ENCODE data around the gene CBFA2T3.

CBFA2T3 gene

DNA sequence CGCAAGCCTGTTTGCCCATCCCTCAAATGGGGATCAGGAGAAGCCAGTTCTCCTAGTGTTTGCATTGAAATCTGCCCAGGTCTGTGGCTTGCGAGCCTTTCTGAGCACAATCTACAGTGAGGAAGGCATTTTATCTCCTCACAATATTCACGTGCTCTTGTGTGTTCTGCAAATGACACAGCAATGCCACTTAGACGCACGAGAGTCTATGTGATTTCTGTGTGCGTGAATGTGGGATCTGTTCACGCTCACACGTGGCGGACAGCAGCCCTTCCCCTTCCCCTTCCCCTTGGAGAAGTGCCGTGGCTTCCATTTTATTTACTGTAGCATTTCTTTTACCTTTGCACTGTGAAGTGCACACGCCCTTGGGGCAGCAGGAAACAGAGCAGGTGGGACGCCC, 17.7 kb upstream of the CBFA2T3 start:
- Histone ChIP-seq H3K36me3 (ENCODE audit: insufficient read depth, low read length) (no peaks in the 10 kb centered on the region), H3K4me1 (ENCODE audit: insufficient read depth, low read length) (no peaks in the 10 kb centered on the region), H3K9me3 (ENCODE audit: control insufficient read depth, insufficient read depth, low read length) (no peaks in the 10 kb centered on the region), H3K9ac (ENCODE audit: low read depth, low read length) (no peak overlapping the region)

DNA sequence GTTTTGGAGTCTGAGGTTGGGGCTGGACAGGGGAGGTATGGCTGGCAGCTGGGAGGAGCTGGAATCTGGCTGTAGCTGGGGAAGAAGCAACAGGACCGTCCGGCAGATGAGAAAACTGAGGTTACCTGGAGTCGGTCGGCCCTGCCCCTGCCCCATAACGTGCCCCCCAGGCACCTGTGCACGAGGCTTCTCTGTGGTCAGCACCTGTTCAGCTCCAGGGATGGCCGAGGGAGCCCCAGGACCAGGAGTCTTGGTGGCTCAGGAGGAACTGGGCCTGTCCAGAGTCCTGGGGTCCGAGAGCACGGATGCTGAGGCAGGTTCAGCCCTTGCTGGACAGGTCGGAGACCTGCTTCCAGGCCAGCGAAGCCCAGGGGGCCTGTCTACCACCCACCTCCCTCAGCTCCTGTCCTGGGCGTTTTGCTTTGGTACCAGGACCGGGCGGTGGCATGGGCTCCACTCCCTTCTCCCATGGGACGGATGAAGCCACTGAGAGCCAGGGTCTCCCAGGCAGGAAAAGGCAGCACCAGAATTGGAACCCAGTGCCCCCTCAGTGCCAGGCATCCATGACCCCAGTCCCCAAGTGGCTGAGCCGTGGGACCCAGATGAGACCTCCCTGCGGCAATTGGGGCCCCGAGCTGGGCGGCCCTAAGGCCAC, 17.1 kb upstream of the CBFA2T3 start:
- no peak overlapping the region for H3K9ac ChIP-seq (ENCODE audit: low read depth, low read length)

DNA sequence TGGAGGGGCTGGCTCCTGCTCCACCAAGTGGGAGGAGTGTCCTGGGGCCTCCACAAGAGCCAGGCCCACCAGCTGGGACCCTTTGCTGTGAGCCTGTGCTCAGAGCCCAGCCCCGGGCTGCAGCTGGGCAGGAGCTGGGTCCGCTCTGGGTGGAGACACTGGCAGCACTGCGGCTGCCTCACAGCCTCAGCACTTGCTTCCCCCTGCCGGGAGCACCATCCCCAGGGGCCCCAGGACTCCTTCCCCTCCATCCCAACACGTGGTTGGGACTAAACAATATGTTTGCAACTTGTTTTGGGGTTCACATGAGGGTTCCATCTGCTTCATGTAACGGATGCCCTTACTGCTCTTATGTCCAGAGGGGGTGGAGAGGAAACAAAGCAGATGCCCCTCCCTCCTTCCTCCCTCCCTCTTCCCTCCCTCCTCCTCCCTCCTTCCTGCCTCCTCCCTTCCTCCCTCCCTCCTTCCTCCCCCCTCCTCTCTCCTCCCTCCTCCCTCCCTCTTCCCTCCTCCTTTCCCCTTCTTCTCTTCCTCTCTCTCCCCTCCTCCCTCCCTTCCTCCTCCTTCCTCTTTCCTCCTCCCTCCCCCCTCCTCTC, 16.3 kb upstream of the CBFA2T3 start:
- Histone ChIP-seq H3K9me3 (ENCODE audit: control insufficient read depth, insufficient read depth, low read length) (no peaks in the 10 kb centered on the region), H3K36me3 (ENCODE audit: insufficient read depth, low read length) (no peaks in the 10 kb centered on the region), H3K4me1 (ENCODE audit: insufficient read depth, low read length) (no peaks in the 10 kb centered on the region), H3K9ac (ENCODE audit: low read depth, low read length) (no peak overlapping the region)

More for the DNA sequence above, 17.1 kb upstream of the CBFA2T3 start:
- Histone ChIP-seq H3K4me1 (ENCODE audit: insufficient read depth, low read length) (no peaks in the 10 kb centered on the region), H3K9me3 (ENCODE audit: control insufficient read depth, insufficient read depth, low read length) (no peaks in the 10 kb centered on the region), H3K36me3 (ENCODE audit: insufficient read depth, low read length) (no peaks in the 10 kb centered on the region)

DNA sequence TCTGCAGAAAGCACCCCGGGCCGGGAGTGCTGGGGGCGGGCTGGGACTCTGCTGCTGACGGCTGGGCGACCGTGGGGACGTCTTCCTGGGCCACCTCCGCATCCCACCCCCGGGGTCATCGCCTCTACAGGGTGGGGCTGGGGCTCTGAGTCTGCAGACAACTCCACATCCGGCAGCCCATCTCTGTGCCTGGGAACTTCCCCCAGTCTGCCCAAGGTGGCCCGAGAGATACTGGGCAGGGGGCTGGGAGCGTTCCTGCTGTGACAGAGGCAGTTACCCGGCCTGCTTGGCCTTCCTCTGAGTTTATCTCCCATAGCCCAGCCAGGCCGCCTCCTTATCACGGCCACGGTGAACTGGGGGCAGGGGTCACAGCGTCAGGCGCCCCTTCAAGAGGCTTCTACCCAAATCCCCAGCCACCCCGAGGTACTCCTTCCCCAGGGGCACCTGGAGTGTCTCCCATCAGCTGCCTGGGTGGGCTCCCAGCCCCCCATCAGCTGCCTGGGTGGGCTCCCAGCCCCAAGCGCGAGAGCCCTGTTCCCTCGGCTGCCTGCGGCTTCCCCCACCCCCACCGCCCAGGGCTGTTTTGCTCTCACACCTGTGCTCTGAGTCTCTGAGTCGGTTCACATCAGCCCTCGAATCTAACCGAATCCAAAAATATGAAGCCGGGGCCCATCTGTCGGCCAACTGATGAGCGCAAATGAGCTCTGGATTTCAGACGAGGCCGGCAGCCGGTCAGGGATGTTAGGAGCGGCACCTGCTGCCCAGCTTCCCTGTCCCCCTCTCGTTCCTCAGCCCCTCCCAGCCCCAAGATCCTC, 15.6 kb upstream of the CBFA2T3 start:
- H3K36me3 ChIP-seq (ENCODE audit: insufficient read depth, low read length): no peaks in the 10 kb centered on the region
- H3K4me1 ChIP-seq (ENCODE audit: insufficient read depth, low read length): no peaks in the 10 kb centered on the region
- H3K9me3 ChIP-seq (ENCODE audit: control insufficient read depth, insufficient read depth, low read length): no peaks in the 10 kb centered on the region
- no peak overlapping the region for H3K9ac ChIP-seq (ENCODE audit: low read depth, low read length)

DNA sequence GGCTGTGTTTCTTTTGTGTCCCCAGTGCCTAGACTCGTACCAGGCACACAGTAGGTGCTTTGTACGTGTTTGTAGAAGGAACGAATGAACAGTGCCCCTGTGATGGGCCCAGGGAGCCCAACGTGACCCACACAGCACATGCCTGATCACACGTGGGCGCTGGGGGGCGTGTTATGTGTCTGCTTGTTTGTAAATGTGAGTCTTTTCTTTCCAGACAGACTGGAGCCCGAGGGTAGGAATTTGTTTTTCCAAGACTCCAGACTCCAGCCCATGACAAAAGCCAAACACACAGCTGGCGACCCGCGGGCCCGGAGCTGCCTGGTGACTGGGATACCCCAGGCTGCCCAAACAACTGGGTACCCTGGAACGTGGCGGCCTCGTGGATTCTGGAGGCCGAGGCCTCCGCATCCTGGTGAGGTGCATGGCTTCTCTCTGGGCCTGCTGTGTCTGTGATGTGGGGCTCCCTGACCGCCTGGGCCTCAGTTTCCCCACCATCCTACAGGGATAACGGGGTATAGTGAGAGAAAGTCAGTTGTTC, 14.9 kb upstream of the CBFA2T3 start:
- H3K9ac ChIP-seq (ENCODE audit: low read depth, low read length): no peak overlapping the region
- H3K36me3 ChIP-seq (ENCODE audit: insufficient read depth, low read length): no peaks in the 10 kb centered on the region
- no peaks in the 10 kb centered on the region for H3K9me3 ChIP-seq (ENCODE audit: control insufficient read depth, insufficient read depth, low read length)
- no peaks in the 10 kb centered on the region for H3K4me1 ChIP-seq (ENCODE audit: insufficient read depth, low read length)

DNA sequence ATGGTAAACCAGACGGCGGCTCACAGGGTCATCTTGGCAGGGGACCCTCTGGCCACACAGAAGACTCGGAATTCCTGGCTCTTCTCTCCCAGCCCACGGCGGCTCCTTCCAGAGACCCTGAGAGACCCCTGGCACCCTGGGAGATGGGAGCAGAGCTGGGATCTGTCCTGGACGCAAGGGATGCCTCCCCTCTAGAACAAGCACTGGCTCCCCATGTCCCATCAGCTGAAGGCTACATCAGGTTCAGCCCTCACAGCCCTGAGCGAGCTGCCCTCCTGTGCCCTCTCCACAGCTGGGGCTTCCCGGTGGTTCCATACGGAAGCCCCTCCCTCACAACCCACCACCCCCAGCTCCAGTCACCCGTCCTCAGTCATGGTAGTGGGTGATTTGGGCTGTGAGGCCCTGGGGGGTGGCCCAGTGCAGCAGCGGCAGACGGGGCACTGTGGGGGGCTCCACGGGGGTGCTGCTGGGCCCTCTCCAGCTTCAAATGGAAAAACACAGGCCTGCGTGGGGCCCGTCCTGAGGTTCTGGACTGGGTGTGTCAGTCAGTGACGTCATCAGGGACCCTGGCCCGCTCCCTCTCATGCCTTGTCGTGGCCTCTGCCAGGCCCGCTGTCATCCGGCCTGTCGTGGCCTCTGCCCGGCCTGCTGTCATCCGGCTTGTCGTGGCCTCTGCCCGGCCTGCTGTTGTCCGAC, 13.0 kb upstream of the CBFA2T3 start:
- Histone ChIP-seq H3K9ac (ENCODE audit: low read depth, low read length) (no peak overlapping the region), H3K9me3 (ENCODE audit: control insufficient read depth, insufficient read depth, low read length) (no peaks in the 10 kb centered on the region), H3K4me1 (ENCODE audit: insufficient read depth, low read length) (no peaks in the 10 kb centered on the region), H3K36me3 (ENCODE audit: insufficient read depth, low read length) (no peaks in the 10 kb centered on the region)

DNA sequence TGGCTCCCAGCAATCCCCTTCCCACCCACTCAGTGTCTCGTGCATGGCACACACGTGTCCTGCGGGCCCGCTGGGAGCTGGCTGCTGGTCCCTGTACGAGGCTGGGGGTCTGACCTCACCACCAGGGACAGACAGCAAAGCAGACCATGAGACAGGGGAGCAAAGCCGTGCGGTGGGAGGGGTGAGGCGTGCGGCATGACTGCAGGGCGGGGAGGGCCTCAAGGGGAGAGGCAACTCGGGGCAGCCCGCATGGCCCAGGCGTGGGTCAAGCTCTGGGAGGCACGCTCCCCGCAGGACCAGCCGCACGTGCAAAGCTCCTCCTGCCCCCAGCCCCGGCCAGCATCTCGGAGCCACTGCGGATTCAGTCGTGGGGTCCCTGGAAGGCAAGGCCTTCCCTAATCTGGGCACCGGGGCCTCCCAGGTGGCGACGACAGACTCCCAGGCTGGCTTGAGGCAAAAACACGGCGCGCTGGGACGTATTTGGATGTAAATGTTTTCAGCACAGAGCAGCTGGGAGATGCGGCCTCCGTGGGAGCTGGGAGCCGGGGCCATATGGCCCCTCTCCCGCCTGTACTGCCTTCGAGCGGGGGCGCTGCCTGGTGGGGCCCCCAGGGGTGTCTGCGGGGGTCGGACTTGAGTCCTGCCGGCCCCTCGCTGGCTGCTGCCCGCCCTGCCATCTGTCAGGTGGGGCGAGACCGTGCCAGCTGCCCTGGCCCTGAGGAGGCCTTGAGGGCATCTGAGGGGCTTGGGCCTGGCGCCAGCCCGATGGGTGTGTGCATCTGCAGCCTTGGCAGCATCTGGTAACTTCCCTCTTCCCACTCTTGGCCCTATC, 12.2 kb upstream of the CBFA2T3 start:
- Histone ChIP-seq H3K9me3 (ENCODE audit: control insufficient read depth, insufficient read depth, low read length) (no peaks in the 10 kb centered on the region), H3K9ac (ENCODE audit: low read depth, low read length) (no peak overlapping the region), H3K36me3 (ENCODE audit: insufficient read depth, low read length) (no peaks in the 10 kb centered on the region), H3K4me1 (ENCODE audit: insufficient read depth, low read length) (no peaks in the 10 kb centered on the region)

DNA sequence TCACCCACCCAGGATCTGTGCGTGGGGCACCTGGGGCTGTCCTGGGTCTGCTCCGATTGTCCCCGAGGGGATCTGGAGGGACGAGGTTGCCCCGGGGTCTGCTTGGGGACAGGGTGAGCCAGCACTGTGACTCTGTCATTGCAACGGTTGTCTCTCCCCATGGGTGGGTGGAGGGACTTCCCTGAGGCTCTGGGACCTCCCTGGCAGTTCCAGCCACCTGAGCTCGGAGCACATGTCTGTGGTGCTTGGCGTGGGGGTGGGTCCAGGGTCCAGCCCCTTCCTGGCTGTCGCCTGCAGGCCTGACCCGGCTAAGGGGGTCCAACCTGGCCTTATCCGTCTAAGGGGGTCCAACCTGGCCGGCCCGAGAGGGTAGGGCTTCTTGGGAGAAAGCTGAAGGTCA, 8.5 kb upstream of the CBFA2T3 start:
- no peaks in the 10 kb centered on the region for H3K4me1 ChIP-seq (ENCODE audit: insufficient read depth, low read length)
- H3K9me3 ChIP-seq (ENCODE audit: control insufficient read depth, insufficient read depth, low read length): no peaks in the 10 kb centered on the region
- no peaks in the 10 kb centered on the region for H3K36me3 ChIP-seq (ENCODE audit: insufficient read depth, low read length)
- no peak overlapping the region for H3K9ac ChIP-seq (ENCODE audit: low read depth, low read length)

DNA sequence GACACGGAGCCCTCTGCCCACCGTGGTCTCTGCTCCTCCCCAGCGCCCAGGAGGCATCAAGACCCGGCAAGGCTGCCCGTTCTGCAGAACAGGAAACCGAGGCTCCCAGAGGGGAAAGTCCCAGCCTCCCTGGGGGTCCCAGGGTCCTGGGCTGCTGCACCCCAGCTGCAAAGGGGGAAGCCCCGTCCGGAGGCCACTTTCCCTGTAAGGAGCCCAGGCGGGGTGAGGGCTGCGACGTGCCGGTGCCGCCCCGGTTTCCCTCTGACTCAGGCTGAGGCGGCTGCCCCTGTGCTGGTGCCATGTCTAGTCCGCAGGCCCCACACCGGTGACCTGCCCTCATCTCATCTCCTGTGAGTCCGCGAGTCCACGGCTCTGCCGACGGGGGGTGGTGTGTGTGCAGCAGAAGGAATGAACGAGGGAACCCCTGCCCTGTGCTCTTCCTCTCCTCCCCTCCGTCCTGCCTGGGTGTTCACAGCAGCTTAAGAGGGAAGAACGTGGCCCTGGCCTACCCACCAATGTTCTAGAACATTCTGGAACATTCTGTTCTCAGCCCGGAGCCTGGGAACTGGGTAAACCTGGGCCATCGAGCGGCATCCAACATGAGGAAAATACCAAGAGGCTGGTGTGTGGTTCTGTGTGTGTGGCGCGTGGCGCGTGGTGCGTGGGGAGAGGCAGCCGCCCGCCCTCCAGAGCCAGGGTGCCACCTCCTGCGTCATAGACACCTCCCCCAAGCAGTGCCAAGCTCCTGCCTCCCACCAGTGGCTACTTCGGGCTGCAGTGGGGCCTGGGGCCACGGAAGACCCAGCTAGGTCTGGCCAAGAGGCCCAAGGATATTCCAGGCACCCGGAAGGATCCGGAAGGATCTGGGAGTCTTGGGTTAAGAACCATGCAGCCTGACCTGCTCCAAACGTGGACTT, 7.0 kb upstream of the CBFA2T3 start:
- Histone ChIP-seq H3K4me1 (ENCODE audit: insufficient read depth, low read length) (no peaks in the 10 kb centered on the region), H3K9me3 (ENCODE audit: control insufficient read depth, insufficient read depth, low read length) (no peaks in the 10 kb centered on the region), H3K36me3 (ENCODE audit: insufficient read depth, low read length) (no peaks in the 10 kb centered on the region), H3K9ac (ENCODE audit: low read depth, low read length) (no peak overlapping the region)

DNA sequence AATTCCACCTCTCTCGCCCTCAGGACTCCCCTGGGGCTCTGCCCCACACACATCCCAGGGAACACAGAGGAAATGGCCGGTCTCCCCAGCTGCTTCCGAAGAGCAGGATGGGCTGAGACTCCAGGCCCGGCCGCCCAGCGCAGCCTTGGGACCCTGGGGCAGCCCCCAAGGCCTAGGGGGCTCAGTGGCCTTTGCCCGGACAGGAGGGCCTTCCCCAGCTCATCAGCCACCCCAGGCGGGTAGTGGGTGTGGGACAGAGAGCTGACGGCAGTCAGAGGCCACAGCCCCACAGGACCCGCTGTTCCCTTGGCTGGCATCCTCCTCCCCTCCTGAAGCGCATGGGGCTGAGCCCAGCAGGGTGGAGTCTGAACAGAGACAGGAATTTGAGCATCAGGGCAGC, 6.2 kb upstream of the CBFA2T3 start:
- Histone ChIP-seq H3K4me1 (ENCODE audit: insufficient read depth, low read length) (no peaks in the 10 kb centered on the region), H3K9me3 (ENCODE audit: control insufficient read depth, insufficient read depth, low read length) (no peaks in the 10 kb centered on the region), H3K9ac (ENCODE audit: low read depth, low read length) (no peak overlapping the region), H3K36me3 (ENCODE audit: insufficient read depth, low read length) (no peaks in the 10 kb centered on the region)

DNA sequence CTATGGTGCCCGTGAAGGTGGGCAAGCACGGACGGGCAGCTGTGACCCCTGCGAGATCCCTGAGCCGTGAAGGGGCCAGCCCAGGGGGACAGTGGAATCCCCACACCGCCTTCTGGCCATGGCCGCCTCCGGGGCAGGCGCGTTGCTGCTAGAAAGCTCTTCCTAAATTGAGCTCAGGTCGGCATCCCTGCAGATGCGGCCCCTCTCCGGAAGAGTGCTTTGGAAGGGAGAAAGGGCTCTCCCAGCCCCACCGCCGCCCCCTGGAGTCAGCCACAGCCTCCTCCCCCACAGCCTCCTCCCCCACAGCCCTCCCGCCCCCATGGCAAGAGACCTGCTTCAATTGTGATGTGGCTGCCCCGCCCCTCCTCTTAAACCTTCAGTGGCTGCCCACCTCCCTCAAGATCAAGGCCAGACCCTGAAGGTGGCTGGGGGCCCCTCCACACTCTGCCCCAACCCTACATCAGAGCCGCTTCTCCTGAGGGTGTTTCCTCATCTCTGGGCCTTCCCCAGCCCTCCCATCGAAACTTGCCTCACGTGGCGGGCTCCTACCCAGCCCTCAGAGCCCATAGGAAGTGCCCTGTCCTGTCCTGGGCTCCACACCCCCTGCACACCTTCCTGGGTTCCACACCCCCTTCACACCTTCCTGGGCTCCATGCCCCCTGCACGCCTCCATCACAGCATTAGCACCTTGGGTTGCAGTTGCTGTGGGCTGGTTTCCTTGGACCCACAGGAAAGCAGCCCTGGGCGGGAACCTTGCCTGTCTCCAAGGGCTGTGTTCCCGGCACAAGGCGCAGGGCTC, 5.5 kb upstream of the CBFA2T3 start:
- Histone ChIP-seq H3K36me3 (ENCODE audit: insufficient read depth, low read length) (no peaks in the 10 kb centered on the region), H3K4me1 (ENCODE audit: insufficient read depth, low read length) (no peaks in the 10 kb centered on the region), H3K9me3 (ENCODE audit: control insufficient read depth, insufficient read depth, low read length) (no peaks in the 10 kb centered on the region), H3K9ac (ENCODE audit: low read depth, low read length) (no peak overlapping the region)

DNA sequence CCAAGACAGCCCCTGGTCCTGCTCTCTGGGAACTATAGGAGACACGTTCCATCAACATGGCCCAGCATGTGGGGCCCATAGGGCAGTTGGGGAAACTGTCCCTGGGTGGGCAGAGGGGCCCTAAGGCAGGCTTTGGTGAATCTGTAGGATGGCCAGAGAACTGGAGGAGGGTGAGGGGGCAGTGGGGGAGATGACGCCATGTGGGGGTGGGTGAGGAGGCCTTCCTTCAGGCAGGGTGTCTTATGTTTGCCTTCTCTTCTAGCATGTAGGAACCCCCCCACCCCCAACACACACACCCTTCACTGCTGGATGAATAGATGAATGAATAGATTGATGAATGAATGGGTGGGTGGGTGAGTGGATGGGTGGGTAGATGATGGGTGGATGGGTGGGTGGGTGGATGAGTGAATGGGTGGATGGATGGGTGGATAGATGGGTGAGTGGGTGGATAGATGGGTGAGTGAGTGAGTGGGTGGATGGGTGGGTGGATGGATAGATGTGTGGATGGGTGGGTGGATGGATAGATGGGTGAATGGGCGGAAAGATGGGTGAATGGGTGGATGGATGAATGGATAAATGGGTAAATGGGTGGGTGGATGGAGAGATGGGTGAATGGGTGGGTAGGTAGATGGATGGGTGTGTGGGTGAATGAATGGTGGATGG, 2.5 kb upstream of the CBFA2T3 start:
- H3K36me3 ChIP-seq (ENCODE audit: insufficient read depth, low read length): no peaks in the 10 kb centered on the region
- no peak overlapping the region for H3K9ac ChIP-seq (ENCODE audit: low read depth, low read length)
- no peaks in the 10 kb centered on the region for H3K9me3 ChIP-seq (ENCODE audit: control insufficient read depth, insufficient read depth, low read length)
- H3K4me1 ChIP-seq (ENCODE audit: insufficient read depth, low read length): no peaks in the 10 kb centered on the region
